Sciatic nerve (tissue), 2 donors: ENCODE measurements around the gene GSG1L. TPM values are rescaled to one million over a fixed set of nuclear protein-coding genes. Genes with fewer than 3 reads are reported as not detected.
"Not testable (repeated sequence)": the region's sequence is repeated elsewhere in the genome, so short reads cannot be mapped to it uniquely, and the experiment has no call there.

Experiments
- ATAC-seq: fragments of 200-7000 bp; cut with Tn5 transposase; one replicate; pipeline ENCODE4 v1.9.1; 2020; ENCODE audit warnings: mild to moderate bottlenecking, moderate library complexity
- DNase-seq: peaks from one replicate; pipeline ENCODE4 v3.0.0-alpha.2; 2020; ENCODE audit warnings: low spot score
- intact Hi-C: fragments of 100-400 bp; cut with DNase I; formaldehyde crosslinking; loops from one replicate; pipeline ENCODE4 v1.14.2; 2022
- total RNA-seq: library from RNA; stranded (reverse); fragmentation: NEBNext Ultra II Directional; extraction: Animal tissue kit (Norgen Biotek cat#: 25700); gene quantifications from one replicate; pipeline ENCODE4 v1.2.1, GENCODE V29; 2021
- donor health status: DM: no; HTN: no; CAD: no.
- donor health status: DM: no; HTN: no; CAD: no.

Gene GSG1L
- total RNA-seq, 1 donor from 2014 or later = 0.62 TPM

GRCh38 chr16:27743963-27744362 lies 319.6 kb downstream of the GSG1L start:
- ATAC-seq (no peak), DNase-seq (no peak)
- intact Hi-C loops = no loop called here

- intact Hi-C loops, DNase-seq, ATAC-seq: not testable (repeated sequence)
Measured at GRCh38 chr16:27743001-27743400, 320.5 kb downstream of the GSG1L start.

- intact Hi-C loops = no loop called here
- no peak for ATAC-seq
- no peak for DNase-seq
Measured at GRCh38 chr16:27742333-27742732, 321.2 kb downstream of the GSG1L start.

GRCh38 chr16:27740496-27741201 lies 322.9 kb downstream of the GSG1L start:
- intact Hi-C loops = no loop called here
- ATAC-seq (no peak), DNase-seq (no peak)

GRCh38 chr16:27739606-27740357 lies 323.7 kb downstream of the GSG1L start:
- ATAC-seq = no peak
- no peak for DNase-seq
- intact Hi-C loops = no loop called here

- intact Hi-C loops = no loop called here
- no peak for DNase-seq
- ATAC-seq = no peak
Measured at GRCh38 chr16:27738596-27738995, 324.9 kb downstream of the GSG1L start.

Other genes starting within 250 kb of the GSG1L start
- gene XPO6, start 148.3 kb upstream of the GSG1L start, total RNA-seq = 120 TPM
- gene SBK1, start 228.8 kb upstream of the GSG1L start, total RNA-seq = 0.62 TPM